HepG2 (cell line): Measurements from ENCODE around the gene TAF1B. TPM values are rescaled to one million over a fixed set of nuclear protein-coding genes. Genes with fewer than 3 reads are reported as not detected.
A peak's percentile ranks its signal among the peaks of the same experiment; 100 is the strongest.

ENCODE experiments used
- ARID2 ChIP-seq: sonication (generic); formaldehyde crosslinking; IDR thresholded peaks from 2 replicates; pipeline ENCODE4 v1.8.1; 2022; ENCODE audit warnings: mild to moderate bottlenecking, missing genetic modification reagents, borderline replicate concordance
- CBX2 ChIP-seq, 2 experiments: fragments of 200-600 bp in 1 of 2; sonication (generic); formaldehyde crosslinking in 1 of 2; IDR thresholded peaks; 2 replicates each; pipeline versions ENCODE4 v1.7.0 to v1.8.1; 2018 to 2022; ENCODE audit warnings: low read depth in 2 of 2, low read length in 1 of 2, mild to moderate bottlenecking in 1 of 2, missing genetic modification reagents in 1 of 2
- FOXA1 ChIP-seq, 2 experiments: fragments of 450-650 bp in 1 of 2; sonication (generic) in 1 of 2; formaldehyde crosslinking in 1 of 2; IDR thresholded peaks; 2 replicates each; pipeline versions ENCODE4 v1.4.0 to v1.6.1; 2016 to 2020; ENCODE audit warnings: missing genetic modification reagents in 1 of 2
- HNF1A ChIP-seq, 2 experiments: sonication (generic) in 1 of 2; formaldehyde crosslinking in 1 of 2; IDR thresholded peaks; 2 replicates each; pipeline versions ENCODE4 v1.4.0 to v1.6.1; 2016 to 2020; ENCODE audit warnings: borderline replicate concordance in 1 of 2, low read depth in 1 of 2, mild to moderate bottlenecking in 1 of 2, missing genetic modification reagents in 1 of 2
- HOXA5 ChIP-seq: sonication (generic); formaldehyde crosslinking; IDR thresholded peaks from 2 replicates; pipeline ENCODE4 v1.4.0; 2020; ENCODE audit warnings: missing genetic modification reagents
- MAFF ChIP-seq: IDR thresholded peaks from 2 replicates; pipeline ENCODE4 v1.6.1; 2011; ENCODE audit warnings: low read depth, low read length, improper control_type of control experiment
- SALL2 ChIP-seq: sonication (generic); formaldehyde crosslinking; IDR thresholded peaks from 2 replicates; pipeline ENCODE4 v1.8.1; 2023; ENCODE audit warnings: mild to moderate bottlenecking, missing genetic modification reagents, inconsistent platforms
- SNRNP70 ChIP-seq: fragments of 200-400 bp; formaldehyde crosslinking; IDR thresholded peaks from 2 replicates; pipeline ENCODE4 v1.6.1; 2017; ENCODE audit warnings: mild to moderate bottlenecking, low read depth, low read length, moderate library complexity
- TEAD3 ChIP-seq: optimal IDR thresholded peaks from 2 replicates; pipeline ENCODE3; 2016; ENCODE audit warnings: borderline replicate concordance
- THAP11 ChIP-seq: IDR thresholded peaks from 2 replicates; pipeline ENCODE4 v1.6.1; 2016; ENCODE audit warnings: missing biosample characterization, missing genetic modification reagents
- ZBTB43 ChIP-seq: sonication (generic); formaldehyde crosslinking; conservative IDR thresholded peaks from 2 replicates; pipeline ENCODE4 v1.4.0; 2020; ENCODE audit warnings: missing genetic modification reagents
- ZNF280B ChIP-seq: sonication (generic); formaldehyde crosslinking; IDR thresholded peaks from 2 replicates; pipeline ENCODE4 v1.5.0; 2020; ENCODE audit warnings: missing genetic modification reagents, mild to moderate bottlenecking, borderline replicate concordance
- ZNF510 ChIP-seq: sonication (generic); formaldehyde crosslinking; IDR thresholded peaks from 2 replicates; pipeline ENCODE4 v1.4.0; 2020; ENCODE audit warnings: low read depth, mild to moderate bottlenecking, missing genetic modification reagents
- ZNF674 ChIP-seq: sonication (generic); formaldehyde crosslinking; IDR thresholded peaks from 2 replicates; pipeline ENCODE4 v1.5.0; 2020; ENCODE audit warnings: low read depth, mild to moderate bottlenecking, missing genetic modification reagents
- ZNF710 ChIP-seq: sonication (generic); formaldehyde crosslinking; IDR thresholded peaks from 2 replicates; pipeline ENCODE4 v1.5.0; 2020; ENCODE audit warnings: mild to moderate bottlenecking, missing genetic modification reagents, borderline replicate concordance
- polyA plus RNA-seq, 8 experiments: library from polyadenylated mRNA; depleted of rRNA in 3 of 8; stranded (reverse) in 7 of 8; unstranded in 1 of 8; fragments of >200 nt; fragmentation: Illumina TruSeq in 4 of 8; extraction: Trizol in 4 of 8; gene quantifications; 2 replicates each; pipeline versions ENCODE4 v1.2.1 to v1.2.3, GENCODE V29; 2011 to 2016; ENCODE audit warnings: low read depth in 4 of 8, missing spikeins in 1 of 8, mixed read lengths in 1 of 8; ENCODE audit not compliant: insufficient read depth in 1 of 8
- total RNA-seq, 5 experiments: library from RNA; depleted of rRNA; stranded (reverse); fragments of >200 nt; fragmentation: Illumina TruSeq; extraction: Trizol; gene quantifications; 2 replicates each; pipeline ENCODE4 v1.2.3, GENCODE V29; 2016; ENCODE audit warnings: low read depth in 1 of 5
- TF ChIP-seq, protein P1 (sequence below): IDR thresholded peaks from 2 replicates; pipeline ENCODE4 v1.6.1; 2016

TAF1B gene
- total and polyA plus RNA-seq, 2 of the 13 experiments (the other 11 are each of a cell fraction or from before 2014, with no cell fraction given): 13.3 to 27.7 TPM

DNA sequence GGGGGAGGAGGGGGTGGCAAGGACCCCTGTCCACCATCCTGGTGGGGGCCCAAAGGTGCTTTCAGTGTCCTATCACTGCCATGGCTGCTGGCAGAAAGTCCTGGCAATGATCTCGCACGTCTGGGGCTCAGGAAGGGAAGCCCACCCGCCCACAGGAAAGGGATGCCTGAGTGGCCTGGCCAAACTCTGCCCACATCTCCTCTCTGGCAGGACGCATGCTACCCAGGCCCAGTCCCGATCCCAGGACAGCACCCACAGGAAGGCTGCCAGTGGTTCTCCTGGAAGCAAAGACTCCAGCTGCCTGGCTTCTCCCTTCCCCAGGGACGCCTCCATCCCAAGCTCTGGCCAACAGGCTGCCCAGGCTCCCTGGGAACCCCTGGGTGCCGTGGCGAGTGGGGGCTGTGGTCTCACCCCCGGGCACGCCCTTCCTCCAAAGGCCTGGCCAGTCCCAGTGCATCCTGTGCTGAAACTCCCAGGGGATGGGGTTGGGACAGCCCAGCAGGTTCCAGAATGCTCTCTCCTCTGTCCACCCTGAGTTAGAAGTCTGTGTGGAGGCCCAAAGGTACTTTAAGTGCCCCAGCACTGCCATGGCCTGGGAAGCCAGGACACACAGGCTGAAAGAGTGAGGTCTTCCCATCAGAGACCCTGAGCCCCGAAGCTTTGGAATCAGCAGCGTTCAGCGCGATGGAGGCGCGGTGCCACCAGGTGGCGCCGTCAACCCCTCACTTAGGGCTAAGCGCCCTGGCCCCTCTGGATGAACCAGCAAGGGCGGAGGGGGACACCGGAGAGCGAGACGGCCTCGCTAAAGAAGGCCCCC, 29.8 kb upstream of the TAF1B start (continued):
- TF ChIP-seq HNF1A (IDR thresholded peaks at IDR 0.05; ENCODE audit: low read depth) (no peak), HNF1A (CRISPR knock-in tag; IDR thresholded peaks at IDR 0.05; ENCODE audit: borderline replicate concordance) (no peak), ZNF510 (CRISPR knock-in tag) (no peak), TEAD3 (peak; percentile 57), MAFF (no peak), FOXA1 (IDR thresholded peaks at IDR 0.05) (no peak), FOXA1 (CRISPR knock-in tag; IDR thresholded peaks at IDR 0.05) (peak; percentile 6; the same call in 1 of the 2 replicates), ZBTB43 (CRISPR knock-in tag) (no peak), ZNF280B (peak; percentile 54), HOXA5 (peak; percentile 63; the same call in 1 of the 2 replicates), ARID2 (no peak), THAP11 (no peak), ZNF710 (CRISPR knock-in tag) (no peak), ZNF674 (CRISPR knock-in tag) (no peak), SALL2 (no peak; the same call in 1 of the 2 replicates), CBX2 (IDR thresholded peaks at IDR 0.05; ENCODE audit: low read depth, low read length) (no peak), CBX2 (CRISPR knock-in tag; IDR thresholded peaks at IDR 0.05; ENCODE audit: low read depth) (no peak), SNRNP70 (no peak)
- TF ChIP-seq, protein P1, sequence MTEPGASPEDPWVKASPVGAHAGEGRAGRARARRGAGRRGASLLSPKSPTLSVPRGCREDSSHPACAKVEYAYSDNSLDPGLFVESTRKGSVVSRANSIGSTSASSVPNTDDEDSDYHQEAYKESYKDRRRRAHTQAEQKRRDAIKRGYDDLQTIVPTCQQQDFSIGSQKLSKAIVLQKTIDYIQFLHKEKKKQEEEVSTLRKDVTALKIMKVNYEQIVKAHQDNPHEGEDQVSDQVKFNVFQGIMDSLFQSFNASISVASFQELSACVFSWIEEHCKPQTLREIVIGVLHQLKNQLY: no peak
